SHP77 (cell line): ENCODE results near the gene SLC9A3.

Experiments used
- DNase-seq, 2 experiments: peaks; one replicate each; lab custom pipeline; 2025; lab: John Stamatoyannopoulos, UW

Gene SLC9A3

DNA sequence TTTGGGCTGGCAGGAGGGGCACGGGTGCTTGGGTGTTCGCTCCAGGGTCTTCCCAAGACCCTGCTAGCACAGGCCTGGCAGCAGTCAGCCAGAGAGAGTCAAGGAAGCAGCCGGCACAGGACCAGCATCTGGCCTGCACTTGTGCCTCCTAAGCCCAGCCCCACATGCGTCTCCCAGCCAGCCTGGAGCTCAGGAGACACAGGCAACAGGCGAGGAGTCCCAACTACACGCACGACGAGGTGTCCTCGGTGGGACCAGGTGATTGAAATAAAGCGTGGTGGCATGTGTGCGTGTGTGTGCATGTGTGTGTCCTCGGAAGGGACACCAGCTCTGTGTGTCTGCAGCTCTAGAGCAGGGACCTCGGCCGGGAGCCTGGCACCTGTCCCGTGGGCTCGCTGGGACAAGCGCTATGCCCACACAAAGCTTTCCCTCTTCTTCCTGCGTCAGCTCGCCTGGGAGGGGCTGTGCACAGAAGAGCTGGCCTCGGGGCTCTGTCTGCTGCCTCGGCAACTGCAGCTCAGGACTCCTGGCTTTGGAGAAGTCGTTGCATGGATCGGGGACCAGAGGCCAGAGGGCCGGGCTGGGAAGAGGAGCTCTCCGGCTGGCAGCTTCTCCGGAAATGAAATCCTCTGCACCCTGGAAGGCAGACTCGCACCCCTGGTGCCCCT lies 14.7 kb upstream of the SLC9A3 start:
- no peak for DNase-seq

DNA sequence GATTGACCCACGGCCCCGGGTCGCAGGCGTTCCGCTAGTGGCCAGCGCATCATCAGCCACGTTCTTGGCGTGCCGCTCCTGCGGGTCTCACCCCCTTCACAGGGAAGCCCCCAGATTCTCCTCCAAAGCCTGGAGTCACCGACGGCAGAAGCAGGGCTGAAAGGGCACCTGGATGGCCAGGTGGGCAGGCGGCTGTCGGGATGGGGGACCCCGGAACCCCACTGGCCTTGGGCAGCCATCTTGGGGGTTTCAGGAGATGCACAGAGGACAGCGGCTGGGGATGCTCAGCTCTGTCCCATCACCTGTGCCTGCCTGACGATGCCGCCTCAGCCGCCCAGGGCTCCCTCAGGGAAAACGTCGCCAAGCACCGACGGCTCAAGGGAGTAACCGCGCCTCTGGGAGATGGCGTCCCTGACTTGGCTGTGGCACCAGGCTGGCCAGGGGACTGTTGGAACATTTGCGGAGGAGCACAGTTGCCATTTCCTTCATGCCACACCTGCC lies 14.1 kb upstream of the SLC9A3 start:
- DNase-seq = no peak

DNA sequence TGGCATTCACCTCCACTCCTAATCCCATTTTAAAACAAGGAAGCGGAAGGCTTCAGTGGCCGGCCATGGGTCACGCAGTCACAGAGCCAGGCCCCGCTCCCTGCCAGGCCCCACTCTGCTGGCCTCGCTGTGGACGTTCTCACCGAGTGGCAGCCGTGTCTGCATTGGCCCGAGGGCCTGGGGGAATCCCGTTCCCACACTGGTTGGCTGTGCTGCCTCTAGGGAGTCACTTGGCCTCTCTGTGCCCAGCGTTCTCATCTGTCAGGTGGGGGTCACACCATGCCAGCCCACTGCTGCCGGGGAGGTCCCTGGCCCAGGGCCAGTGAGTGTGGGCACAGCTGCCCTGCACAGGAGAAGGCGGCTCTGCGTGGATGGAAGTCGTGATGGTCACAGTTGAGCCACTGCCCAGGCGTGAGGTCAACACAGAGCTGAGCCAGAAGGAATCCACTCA lies 13.4 kb upstream of the SLC9A3 start:
- DNase-seq = no peak

DNA sequence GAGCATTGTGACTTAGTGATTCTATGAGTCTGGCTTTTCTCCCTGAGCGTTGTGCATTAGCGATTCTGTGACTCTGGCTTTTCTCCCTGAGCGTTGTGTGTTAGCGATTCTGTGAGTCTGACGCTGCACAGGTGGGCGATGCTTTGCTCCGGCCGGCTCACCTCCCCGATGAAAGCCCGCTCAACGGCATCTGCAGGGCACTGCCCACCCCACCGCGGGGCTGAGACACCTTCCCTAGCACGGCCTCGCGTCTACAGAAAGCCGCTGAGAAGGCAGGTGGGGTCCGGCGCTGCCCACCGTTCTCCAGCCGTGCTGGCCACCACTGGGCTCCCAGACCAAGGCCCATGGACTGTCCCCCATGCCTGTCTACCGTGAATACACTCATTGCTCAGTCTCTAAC lies 12.8 kb upstream of the SLC9A3 start:
- DNase-seq = no peak

DNA sequence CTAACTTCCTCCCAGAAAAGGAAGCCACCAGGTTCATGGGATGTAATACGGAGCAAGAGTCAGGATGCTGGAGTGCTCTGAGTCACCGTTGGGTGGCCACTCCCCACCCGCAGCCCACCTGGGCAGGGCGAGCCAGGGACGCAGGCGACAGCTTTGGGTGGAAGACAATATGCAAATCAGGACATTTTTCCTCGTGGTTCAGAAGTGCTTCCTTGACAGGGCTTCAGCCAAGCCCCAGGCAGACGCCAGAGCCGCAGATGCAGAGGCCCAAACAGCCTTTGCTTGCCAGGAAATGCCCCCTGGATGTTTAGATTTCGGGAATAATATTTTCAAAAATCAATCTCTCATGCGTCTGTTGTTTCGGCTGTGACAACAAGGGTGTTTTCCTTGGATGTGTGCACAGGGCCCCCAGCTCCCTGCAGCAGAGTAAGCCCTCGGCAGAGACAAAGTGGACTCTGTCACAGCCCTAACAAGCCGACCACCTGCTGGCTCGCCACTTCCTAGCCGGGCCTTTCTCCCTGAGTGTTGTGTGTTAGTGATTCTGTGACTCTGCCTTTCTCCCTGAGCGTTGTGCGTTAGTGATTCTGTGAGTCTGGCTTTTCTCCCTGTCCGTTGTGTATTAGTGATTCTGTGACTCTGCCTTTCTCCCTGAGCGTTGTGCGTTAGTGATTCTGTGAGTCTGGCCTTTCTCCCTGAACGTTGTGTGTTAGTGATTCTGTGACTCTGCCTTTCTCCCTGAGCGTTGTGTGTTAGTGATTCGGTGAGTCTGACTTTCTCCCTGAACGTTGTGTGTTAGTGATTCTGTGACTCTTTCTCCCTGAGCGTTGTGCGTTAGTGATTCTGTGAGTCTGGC lies 11.8 kb upstream of the SLC9A3 start:
- DNase-seq = peak; percentile 21 to 24

DNA sequence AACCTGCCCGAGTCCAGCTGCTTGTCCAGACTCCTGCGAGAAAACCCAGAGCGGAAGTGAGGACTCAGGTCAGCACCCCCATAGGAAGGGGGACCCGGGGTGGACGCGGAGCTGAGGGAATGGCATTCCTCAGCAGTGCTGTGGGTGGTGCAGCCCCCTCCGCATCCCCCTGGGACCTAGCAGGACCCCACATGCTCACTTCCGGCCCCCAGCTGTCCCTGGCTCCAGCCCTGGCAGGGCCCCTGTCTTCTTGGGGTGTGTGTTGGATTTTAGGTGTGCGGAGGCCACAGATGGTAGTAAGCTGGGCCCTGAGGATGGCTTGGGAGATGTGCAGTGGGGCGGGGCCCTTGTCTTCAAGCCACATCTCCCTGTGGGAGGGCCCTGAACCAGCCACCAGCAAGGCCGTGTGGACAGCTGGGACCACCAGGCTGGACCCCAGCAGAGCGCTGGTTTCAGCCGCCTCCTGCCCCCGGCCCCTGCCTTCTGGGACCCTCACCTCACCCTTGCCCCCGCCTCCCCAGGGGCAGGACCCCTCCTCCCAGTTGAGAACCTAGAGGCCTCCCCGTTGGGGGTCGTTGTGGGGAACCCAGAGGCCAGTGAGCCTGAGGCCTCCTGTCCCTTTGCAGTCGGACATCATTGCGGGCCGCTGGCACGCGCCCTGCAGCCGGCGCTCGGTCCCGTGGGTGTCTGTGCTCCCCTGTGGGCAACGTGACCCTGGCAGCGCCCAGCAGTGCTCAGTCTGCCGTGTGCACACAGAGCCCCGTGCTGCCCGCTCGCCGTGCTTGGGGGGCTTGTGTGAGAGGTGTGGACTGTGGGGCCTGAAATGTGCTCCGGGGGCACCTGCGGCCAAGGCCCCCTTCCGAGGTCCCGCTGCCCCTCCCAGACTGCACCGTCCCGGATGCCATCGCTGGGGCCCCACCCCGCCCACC lies 10.8 kb upstream of the SLC9A3 start:
- DNase-seq = no peak

DNA sequence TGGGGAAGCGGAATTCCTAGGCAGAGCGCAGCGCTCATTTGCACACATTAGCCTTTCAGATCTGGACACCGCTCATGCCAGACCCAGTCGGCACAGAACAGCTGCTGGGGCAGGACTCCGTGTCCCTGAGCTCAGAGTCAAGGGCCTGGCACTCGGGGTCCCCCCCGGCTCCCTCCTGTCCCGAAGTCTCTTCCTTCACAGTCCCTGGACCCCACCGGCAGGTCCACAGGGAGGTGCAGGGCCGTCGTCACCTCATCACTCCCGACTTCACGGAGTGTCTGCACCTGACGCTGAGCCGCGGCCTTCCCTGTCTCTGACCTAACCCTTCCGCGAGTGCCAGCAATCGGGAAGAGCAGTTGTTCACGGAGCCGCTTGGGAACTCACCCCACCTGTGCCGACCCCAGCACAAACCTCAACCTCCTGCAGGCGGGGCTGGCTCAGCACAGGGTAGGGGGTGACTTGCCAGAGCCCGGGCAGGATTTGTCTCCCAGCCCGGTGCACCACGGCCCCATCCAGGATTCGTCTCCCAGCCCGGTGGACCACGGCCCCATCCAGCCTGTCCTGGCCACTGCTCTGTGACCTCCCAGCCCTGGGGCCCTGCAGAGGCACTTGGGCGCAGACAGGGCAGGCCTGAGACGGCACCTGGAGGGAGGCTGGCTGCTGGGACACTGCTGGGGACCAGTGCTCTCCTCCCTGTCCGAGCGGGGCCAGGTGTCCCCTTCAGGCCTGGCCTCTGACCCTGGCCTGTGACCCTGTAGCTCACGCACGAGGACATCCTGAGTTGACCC lies 9.9 kb upstream of the SLC9A3 start:
- DNase-seq = no peak

DNA sequence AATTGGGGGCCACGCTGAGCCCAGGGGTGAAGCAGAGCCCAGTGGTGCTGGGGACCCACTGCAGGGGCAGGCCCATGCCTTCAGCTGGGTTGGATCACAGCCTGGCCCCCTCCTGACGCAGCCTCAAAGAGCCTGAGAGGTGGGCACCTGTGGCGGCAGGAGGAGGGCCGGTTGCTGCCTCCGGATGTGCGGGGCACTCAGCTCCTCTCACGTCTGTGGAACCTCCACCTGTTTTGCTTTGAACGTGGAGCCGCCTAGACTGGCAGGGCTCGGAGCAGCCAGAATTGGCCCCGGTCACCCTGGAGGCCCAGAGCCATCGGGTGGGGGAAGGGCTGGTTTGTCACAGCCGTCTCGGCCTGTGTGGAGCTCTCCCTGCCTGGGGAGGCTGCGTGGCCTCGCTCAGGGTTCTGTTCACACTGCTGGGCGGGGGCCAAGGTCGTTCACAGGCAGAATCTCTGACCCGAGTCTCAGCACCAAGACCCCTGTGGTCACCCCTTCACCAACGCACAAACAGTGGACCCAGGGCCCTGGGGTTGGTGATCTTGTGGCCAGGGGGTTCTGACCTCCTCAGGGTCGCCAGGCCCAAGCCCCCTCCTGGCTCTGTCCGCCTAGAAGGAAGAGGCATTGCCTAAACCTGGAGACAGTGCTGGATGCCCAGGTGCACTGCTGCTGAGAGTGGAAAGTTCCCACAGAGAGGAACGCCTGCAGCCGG lies 9.2 kb upstream of the SLC9A3 start:
- DNase-seq = no peak

DNA sequence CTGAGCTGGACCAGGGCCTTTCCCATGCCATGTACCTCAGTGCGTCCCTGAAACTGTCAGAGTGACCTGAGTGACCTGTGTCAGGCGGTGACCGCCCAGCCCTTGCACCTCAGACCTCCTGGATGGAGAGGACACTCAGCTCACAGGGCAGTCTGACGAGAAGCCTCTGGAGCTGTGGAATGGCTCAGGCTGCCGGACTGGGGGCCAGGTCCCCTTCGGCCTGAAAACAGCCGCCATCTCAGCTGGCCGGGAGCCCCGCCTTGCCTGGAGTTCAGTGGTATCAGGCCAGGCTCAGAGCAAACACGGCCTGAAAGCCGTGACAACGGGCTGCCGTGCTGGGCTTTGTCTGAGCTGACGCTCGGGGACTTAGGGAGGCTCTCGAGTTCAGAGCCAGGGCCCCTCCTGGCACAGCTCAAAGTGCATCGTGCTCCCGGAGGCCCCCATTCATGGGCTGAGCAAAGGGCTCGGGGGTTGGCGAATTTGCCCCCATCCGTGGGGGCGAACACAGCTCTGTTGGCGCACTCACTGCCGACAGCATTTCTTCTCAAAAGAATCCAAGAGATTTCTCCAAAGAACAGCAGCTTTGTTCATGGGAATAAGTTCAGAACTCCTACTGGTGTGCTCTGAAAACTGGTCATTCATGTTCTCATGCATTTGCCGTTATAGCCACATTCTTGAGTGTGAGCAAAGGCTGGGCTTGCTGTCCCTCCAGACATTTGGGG lies 8.4 kb upstream of the SLC9A3 start:
- no peak for DNase-seq

DNA sequence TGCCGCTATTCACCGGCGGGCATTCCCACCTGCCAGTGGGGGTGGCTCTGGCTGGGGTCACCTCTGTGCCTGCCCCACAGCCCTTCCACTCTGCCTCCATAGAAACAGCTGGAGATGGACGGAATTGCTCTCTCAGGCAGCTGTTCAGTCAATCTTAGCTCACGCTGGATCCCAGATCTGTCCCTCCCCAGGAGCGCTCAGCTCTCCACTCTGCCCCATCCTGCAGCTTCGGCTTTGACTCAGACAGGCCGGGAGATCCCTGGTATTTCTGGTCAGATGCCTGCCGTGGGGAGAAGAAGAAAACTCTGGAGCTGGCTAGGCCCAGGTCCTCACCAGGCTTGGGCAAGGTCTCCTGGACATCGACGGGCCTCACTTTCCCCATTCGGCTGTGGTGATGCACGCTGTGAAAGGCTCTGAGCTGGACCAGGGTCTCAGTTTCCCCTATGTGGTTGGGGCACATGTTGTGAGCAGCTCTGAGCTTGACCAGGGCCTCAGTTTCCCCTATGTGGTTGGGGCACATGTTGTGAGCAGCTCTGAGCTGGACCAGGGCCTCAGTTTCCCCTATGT lies 7.6 kb upstream of the SLC9A3 start:
- no peak for DNase-seq

DNA sequence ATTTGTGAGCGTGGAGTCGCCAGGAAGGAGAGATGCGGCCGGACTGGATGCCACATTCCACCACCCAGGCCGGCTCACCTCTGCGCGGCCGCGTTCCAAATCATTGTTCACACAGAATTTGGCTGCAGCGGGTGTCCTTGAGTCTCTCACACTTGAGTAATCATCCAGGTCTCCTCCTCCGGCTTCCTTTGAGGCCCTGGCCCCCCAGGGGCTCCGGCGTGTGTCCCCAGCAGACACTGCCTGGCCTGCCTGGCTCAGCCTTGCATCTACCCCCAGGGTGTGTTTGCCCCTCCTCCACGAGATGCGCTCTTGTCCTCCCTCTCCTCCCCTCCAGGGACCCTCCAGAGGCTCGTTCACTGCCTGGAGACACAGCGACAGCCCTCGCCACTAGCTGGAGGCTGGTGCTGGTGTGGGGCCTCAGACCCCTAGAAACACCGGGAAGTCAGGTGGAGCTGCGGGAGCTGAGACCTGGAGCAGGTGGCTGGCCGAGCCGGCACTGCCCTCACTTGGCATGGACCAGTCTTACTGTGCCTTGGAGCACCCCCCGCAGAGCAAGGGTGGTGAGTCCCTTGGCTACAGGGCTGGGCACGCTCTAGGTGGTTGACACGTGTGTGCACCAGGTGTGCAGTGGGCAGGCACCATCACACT lies 7.0 kb upstream of the SLC9A3 start:
- DNase-seq = no peak

DNA sequence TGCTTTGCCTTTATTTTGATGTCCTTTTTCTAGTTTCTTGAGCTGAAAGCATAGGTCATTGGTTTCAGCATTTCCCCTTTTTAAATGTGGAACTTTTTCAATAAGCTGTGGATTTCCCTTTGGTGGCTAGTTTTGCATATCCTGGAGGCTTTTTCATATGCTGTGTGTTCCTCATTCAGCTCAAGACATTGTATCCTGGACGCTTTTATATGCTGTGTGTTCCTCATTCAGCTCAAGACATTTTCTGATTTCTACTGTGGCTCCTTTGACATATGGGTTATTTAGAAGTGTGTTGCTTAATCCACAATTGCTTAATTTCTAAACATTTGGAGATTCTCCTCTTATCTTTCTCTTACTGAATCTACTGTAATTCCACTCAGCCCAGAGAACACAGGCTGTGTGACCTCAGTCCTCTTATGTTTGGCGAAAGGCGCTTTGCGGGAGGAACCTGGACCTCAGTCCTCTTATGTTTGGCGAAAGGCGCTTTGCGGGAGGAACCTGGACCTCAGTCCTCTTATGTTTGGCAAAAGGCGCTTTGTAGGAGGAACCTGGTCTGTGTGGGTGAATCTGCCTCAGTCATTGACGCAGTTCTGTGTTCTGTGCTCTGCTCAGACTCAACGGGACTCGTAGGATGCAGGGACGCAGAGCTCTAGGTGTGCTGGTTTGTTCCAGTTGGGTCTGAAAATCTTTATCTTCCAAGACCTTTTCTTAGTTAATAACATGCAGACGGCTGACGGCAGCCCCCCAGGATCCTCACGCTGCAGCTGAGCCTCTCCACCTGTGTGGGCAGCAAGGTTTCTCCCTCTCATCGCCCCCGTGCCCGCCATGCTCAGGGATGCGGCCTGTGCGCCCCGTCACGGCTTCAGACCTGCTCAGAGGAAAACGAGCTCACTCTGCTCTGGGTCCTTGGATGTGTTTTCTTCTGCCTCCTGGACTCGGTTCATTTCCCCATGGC lies 6.0 kb upstream of the SLC9A3 start:
- DNase-seq = no peak

DNA sequence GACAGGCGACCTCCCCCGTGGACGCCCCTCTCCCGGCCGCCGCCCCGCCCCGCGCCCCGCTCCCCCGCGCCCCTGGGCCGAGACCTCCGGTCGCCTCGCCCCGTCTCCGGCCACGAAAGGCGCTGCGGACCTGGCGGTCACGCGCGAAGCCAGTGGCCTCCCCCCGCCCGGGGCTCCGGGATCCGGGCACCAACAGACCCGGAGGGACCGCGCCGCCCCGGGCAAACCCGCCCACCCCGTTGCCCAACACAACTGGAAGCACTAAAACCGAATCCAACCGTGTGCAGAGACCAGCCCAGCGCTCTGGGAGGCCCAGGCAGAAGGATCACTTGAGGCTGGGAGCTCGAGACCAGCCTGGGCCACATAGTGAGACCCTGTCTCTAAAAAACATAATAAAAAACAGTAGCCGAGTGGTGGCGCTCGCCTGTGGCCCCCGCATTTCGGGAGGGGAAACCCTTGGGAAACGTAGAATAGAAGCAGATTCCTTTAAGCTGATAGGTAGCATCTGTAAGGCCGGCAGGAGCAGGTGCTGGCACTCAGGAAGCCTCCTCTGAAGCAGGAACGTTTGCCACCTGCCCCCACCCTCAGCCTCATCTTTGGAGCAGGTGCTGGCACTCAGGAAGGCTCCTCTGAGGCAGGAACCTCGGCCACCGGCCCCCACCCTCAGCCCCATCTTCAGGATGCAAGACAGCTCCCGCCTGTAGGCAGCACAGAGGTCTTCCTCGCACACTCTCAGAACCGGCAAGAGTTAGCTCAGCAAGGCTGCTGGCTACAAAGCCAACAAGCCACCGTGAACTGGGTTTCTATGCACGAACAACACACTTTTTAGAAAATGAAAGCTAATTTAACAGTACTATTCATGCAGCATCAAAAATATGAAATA lies 4.6 kb upstream of the SLC9A3 start:
- peak; percentile 60 for DNase-seq

DNA sequence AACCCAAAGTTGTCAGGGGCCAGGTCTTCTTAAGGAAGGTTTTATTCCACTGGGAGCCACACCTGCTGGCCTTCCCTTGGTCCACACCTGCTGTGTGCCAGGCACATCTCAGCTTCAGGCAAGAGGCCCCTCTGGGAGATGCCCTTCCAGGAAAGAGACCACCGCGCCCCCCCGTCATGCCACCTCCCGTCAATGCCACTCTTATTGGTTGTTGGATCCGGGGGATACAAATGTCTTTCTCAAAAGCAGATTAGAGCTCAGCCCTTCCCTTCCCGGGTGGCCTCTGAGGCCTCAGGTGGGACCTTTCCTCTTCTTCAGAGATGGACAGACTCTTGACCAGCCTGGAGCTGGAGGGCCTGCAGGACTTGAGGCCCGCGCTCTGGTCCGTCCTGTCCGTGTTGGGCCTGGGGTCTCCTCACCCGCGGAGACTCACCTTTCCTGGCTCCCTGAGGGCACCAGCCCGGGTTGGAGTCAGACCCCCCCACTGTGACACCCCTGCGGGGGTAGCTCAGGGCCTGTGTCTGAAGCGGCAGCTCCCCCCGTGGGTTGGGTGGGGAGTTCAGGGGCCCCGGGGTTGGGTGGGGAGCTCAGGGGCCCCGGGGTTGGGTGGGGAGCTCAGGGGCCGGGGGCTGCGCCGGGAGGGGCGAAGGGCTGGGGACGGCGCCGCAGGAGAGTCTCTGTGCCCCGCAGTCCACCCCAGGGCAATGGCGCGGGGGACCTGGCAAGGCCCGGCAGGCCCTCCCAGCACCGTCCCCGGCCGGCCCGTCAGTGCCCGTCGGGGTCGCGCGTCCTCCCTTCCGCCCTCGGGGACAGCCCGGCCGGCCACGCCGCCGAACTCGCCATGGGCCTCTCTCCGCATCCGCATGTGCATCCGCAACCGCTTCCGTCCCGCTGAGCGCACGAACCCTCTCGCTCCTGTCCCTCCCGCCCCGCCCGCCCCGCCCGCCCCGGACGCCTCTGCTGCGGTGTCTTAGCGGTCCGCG lies 3.7 kb upstream of the SLC9A3 start:
- no peak for DNase-seq

DNA sequence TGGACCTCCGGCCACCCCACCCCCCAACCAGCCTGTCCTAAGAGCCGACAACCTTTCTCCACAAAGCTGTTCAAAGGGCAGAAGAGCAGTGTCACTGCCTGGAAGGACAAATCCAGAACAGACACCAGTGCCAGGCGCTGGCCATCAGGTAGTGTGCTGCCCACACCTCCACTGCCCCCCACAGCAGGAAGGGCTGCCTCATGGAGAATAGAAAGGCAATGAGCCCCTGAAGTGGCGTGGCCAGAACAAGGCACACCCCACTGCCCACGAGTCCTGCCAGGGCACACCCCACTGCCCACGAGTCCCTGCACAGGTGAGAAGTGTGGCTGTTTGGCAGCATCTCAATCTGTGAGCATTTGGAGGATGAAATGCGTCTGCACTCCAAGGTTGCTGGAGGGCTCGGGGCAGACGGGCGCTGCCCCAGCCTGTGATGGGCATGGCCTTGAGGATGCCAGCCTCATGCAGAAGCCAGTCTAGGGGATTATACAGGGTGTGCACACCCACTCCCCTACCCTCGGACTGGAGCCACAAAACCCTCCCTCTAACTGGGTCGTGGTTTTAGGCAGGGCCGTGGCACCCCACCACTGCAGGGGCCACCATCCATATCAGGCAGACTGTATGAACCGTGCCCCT lies 2.3 kb upstream of the SLC9A3 start:
- no peak for DNase-seq
